NT2/D1 (cell line): ENCODE results near the gene RNF121.

Experiments used
- SUZ12 ChIP-seq: IDR thresholded peaks from 2 replicates; pipeline ENCODE4 v1.6.1; 2011; ENCODE audit not compliant: insufficient read length, insufficient read depth; ENCODE audit errors: extremely low read depth
- YY1 ChIP-seq: IDR thresholded peaks from 2 replicates; pipeline ENCODE4 v1.6.1; 2011; ENCODE audit not compliant: insufficient read length, insufficient read depth
- ZNF274 ChIP-seq: IDR thresholded peaks from 2 replicates; pipeline ENCODE4 v1.6.1; 2011; ENCODE audit warnings: mild to moderate bottlenecking, low read depth, low read length

- TF ChIP-seq ZNF274 (no peak), SUZ12 (no peak), YY1 (no peak)
These were observed 110.4 kb downstream of the RNF121 start for GRCh38 chr11:72039031-72039855.
